SH-SY5Y (cell line): ENCODE data around the gene EDIL3.

Experiments
- GATA2 ChIP-seq: IDR thresholded peaks from 2 replicates; pipeline ENCODE4 v1.6.1; 2011; ENCODE audit warnings: mild to moderate bottlenecking, low read depth, low read length
- GATA3 ChIP-seq: IDR thresholded peaks from 2 replicates; pipeline ENCODE4 v1.6.1; 2011; ENCODE audit warnings: low read depth, mild to moderate bottlenecking, low read length, moderate library complexity

- TF ChIP-seq GATA2 (no peak), GATA3 (no peak)
Measured at GRCh38 chr5:83911367-83911919, 473.2 kb downstream of the EDIL3 start.
